Mucosa of descending colon (tissue), 3 donors: ENCODE measurements around the gene BCL11B. TPM values are rescaled to one million over a fixed set of nuclear protein-coding genes. Genes with fewer than 3 reads are reported as not detected.

Experiments
- ATAC-seq: fragments of 200-7000 bp; cut with Tn5 transposase; one replicate; pipeline ENCODE4 v1.9.1; 2020; ENCODE audit warnings: mild to moderate bottlenecking, moderate library complexity
- DNase-seq, 3 donors: peaks; one replicate each; pipeline ENCODE4 v3.0.0-alpha.2; 2020
- H3K36me3 ChIP-seq: fragments of 200-600 bp; one replicate; pipeline ENCODE4 v1.8.0; 2021; ENCODE audit warnings: low read depth, mild to moderate bottlenecking
- H3K4me1 ChIP-seq: fragments of 200-600 bp; one replicate; pipeline ENCODE4 v1.8.0; 2021; ENCODE audit warnings: low read depth, mild to moderate bottlenecking
- H3K4me3 ChIP-seq: fragments of 200-600 bp; one replicate; pipeline ENCODE4 v1.8.0; 2021; ENCODE audit warnings: mild to moderate bottlenecking
- H3K9me3 ChIP-seq: fragments of 200-600 bp; one replicate; pipeline ENCODE4 v1.8.0; 2021; ENCODE audit warnings: mild to moderate bottlenecking
- CTCF ChIP-seq: fragments of 200-600 bp; IDR thresholded peaks from one replicate; pipeline ENCODE4 v1.8.0; 2022; ENCODE audit warnings: antibody characterized with exemption, mild to moderate bottlenecking
- intact Hi-C, 2 donors: fragments of 100-400 bp; cut with DNase I in 1 of 2; cut with micrococcal nuclease in 1 of 2; formaldehyde crosslinking; loops; one replicate each; pipeline versions ENCODE4 v1.11.0 to v1.11.1; 2022; cut with DNase I, micrococcal nuclease
- total RNA-seq, 3 donors: library from RNA; stranded (reverse); fragmentation: NEBNext Ultra II Directional in 2 of 3; extraction: Animal tissue kit (Norgen Biotek cat#: 25700) in 2 of 3; gene quantifications; one replicate each; pipeline versions ENCODE4 v1.2.1 to v1.2.4, GENCODE V29; 2021 to 2023
- donor health status: DM: no; HTN: no; CAD: no; lungs with moderate emphysema.
- donor health status: DM: no; HTN: no; CAD: no.
- donor health status: DM: no; HTN: yes; CAD: no.

The BCL11B gene
- total RNA-seq, 3 donors from 2014 or later, result 2.5 to 5.6 (median 4.9) TPM

- Histone ChIP-seq H3K9me3 (no peaks in the 10 kb centered on the region), H3K36me3 (no peaks in the 10 kb centered on the region), H3K4me1 (peaks cover 17% of the 10 kb centered on the region), H3K4me3 (no peak overlapping the region)
- intact Hi-C loops, result no loop called here
- TF ChIP-seq CTCF, result no peak
- ATAC-seq (peak; percentile 44), DNase-seq (peak; percentile 77 to 85 (median 83))
Measured at GRCh38 chr14:99272899-99273765, 1.1 kb upstream of the BCL11B start.

GRCh38 chr14:99272632-99272898 is 568 bp upstream of the BCL11B start:
- no peak for TF ChIP-seq CTCF
- intact Hi-C loops, result no loop called here

DNA sequence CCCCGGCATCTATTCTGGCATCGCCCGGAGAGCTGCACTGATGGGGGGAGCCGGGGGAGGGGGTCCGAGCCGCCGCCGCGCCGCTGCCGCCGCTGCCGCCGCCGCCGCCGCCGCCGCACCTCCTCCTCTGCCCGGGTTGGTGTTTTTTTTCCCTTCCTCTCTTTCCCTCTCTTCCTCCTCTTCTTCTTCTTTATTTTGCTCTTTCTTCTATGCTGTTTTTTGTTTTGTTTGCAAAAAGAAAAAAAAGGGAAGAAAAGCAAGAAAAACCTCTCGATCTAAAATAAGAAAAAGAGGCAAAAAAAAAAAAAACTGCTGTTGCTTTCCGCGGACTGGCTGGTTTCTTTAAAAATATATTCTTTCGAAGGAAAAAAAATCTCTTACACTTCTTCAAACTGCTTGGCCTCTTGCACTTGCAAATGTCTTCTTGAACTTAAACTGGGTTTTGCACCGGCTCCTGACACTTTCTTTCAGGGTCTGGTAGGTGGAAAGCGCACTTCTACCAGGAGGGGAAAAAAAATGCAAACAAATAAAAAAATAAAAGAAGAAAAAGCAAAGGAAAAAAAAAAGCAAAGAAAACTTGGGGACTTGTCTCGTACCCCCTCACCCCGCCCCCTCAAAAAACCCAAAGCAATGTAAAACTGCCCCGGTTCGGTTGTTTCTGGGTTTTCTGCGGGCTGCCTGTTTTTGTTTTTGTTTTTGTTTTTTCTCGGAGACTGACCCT is 616 bp downstream of the BCL11B start:
- ATAC-seq (no peak), DNase-seq (no peak)
- Histone ChIP-seq H3K36me3 (no peaks in the 10 kb centered on the region), H3K4me1 (peaks cover 17% of the 10 kb centered on the region), H3K9me3 (no peaks in the 10 kb centered on the region), H3K4me3 (peak overlapping the region; percentile 40)
- no peak for TF ChIP-seq CTCF
- intact Hi-C loops, result no loop called here

More at GRCh38 chr14:99272632-99272898, 568 bp upstream of the BCL11B start:
- DNase-seq (no peak), ATAC-seq (no peak)
- Histone ChIP-seq H3K36me3 (no peaks in the 10 kb centered on the region), H3K4me1 (peaks cover 17% of the 10 kb centered on the region), H3K9me3 (no peaks in the 10 kb centered on the region), H3K4me3 (no peak overlapping the region)

DNA sequence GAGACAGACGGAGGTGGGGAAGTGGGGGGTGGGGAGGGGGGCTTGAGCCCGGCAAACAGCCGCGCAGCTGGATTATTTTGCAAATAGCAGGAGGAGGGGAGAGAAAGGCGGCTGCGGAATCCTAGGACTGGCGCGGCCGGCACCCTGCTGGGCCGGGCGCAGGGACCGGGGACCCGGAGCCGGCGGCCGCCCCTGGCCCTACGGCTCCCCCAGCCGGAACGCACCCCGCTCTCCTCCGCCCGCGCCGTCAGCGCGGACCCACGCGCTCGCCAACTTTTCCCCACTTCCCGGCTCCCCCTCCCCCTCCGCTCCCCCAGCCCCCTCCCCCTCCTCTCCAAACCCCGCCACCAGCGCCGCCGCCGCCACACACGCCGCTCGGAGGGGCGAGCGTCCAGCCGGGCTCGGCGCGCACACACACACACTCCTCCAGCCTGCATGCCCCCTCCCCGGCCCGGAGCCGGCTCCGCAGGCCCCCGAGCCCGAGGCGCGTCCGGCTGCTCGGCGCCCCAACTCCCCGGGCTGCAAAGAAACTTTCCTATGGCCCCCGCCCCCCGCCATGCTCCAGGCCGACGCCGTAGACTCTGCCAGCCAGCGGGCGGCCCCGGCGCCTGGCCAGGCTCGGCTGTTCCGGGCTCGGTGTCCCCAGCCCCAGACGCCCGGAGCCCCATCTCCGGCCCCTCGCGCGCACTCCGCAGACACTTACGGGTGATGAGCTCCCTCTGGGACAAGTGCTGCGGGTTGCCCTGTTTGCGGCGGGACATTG is 1.4 kb downstream of the BCL11B start:
- intact Hi-C loops, result no loop called here
- DNase-seq, result peak in 1 of 3 donors; percentile 61
- Histone ChIP-seq H3K9me3 (no peaks in the 10 kb centered on the region), H3K4me1 (peaks cover 17% of the 10 kb centered on the region), H3K4me3 (peak overlapping the region; percentile 40), H3K36me3 (no peaks in the 10 kb centered on the region)
- no peak for ATAC-seq
- TF ChIP-seq CTCF, result no peak

- no peak for DNase-seq
- Histone ChIP-seq H3K36me3 (no peaks in the 10 kb centered on the region), H3K4me1 (peaks cover 17% of the 10 kb centered on the region), H3K4me3 (no peak overlapping the region), H3K9me3 (no peaks in the 10 kb centered on the region)
- TF ChIP-seq CTCF, result no peak
- intact Hi-C loops, result loop anchor here in 1 of 2 donors (10.0 kb wide), 1 partner anchor 1134 kb away; no protein-coding TSS in a partner anchor
- ATAC-seq, result no peak
Measured at GRCh38 chr14:99268810-99269707, 2.9 kb downstream of the BCL11B start.
